T-helper 9 cell (primary cell): Measurements from ENCODE around the gene SUPT4H1.

ENCODE experiments used
- DNase-seq: peaks from one replicate; pipeline ENCODE4 v3.0.0-alpha.2; 2020

Gene SUPT4H1

GRCh38 chr17:58316260-58316960 is 35.6 kb downstream of the SUPT4H1 start:
- DNase-seq: no peak

GRCh38 chr17:58315750-58316149 is 36.3 kb downstream of the SUPT4H1 start:
- no peak for DNase-seq

- no peak for DNase-seq
Observed at GRCh38 chr17:58315281-58315711, 36.7 kb downstream of the SUPT4H1 start.

- no peak for DNase-seq
Observed at GRCh38 chr17:58314706-58315015, 37.3 kb downstream of the SUPT4H1 start.

- no peak for DNase-seq
Observed at GRCh38 chr17:58313815-58314705, 37.9 kb downstream of the SUPT4H1 start.

GRCh38 chr17:58312829-58313228 is 39.2 kb downstream of the SUPT4H1 start:
- no peak for DNase-seq

- no peak for DNase-seq
Observed at GRCh38 chr17:58312021-58312630, 39.9 kb downstream of the SUPT4H1 start.

GRCh38 chr17:58311429-58311894 is 40.5 kb downstream of the SUPT4H1 start:
- DNase-seq: no peak

- DNase-seq: no peak
Observed at GRCh38 chr17:58310511-58311428, 41.2 kb downstream of the SUPT4H1 start.

- no peak for DNase-seq
Observed at GRCh38 chr17:58309918-58310259, 42.1 kb downstream of the SUPT4H1 start.

- DNase-seq: no peak
Observed at GRCh38 chr17:58308985-58309917, 42.8 kb downstream of the SUPT4H1 start.

GRCh38 chr17:58308173-58308984 is 43.6 kb downstream of the SUPT4H1 start:
- no peak for DNase-seq

GRCh38 chr17:58307468-58308172 is 44.4 kb downstream of the SUPT4H1 start:
- no peak for DNase-seq

- DNase-seq: no peak
Observed at GRCh38 chr17:58306131-58306951, 45.7 kb downstream of the SUPT4H1 start.

GRCh38 chr17:58305626-58306025 is 46.4 kb downstream of the SUPT4H1 start:
- DNase-seq: no peak

GRCh38 chr17:58304750-58305486 is 47.1 kb downstream of the SUPT4H1 start:
- no peak for DNase-seq

- peak; percentile 34 for DNase-seq
Observed at GRCh38 chr17:58303971-58304749, 47.8 kb downstream of the SUPT4H1 start.
